ENCODE results near the gene LGALS7.

GRCh38 chr19:38795549-38795948 lies 22.2 kb upstream of the LGALS7 start:
- TF ChIP-seq, protein P1, sequence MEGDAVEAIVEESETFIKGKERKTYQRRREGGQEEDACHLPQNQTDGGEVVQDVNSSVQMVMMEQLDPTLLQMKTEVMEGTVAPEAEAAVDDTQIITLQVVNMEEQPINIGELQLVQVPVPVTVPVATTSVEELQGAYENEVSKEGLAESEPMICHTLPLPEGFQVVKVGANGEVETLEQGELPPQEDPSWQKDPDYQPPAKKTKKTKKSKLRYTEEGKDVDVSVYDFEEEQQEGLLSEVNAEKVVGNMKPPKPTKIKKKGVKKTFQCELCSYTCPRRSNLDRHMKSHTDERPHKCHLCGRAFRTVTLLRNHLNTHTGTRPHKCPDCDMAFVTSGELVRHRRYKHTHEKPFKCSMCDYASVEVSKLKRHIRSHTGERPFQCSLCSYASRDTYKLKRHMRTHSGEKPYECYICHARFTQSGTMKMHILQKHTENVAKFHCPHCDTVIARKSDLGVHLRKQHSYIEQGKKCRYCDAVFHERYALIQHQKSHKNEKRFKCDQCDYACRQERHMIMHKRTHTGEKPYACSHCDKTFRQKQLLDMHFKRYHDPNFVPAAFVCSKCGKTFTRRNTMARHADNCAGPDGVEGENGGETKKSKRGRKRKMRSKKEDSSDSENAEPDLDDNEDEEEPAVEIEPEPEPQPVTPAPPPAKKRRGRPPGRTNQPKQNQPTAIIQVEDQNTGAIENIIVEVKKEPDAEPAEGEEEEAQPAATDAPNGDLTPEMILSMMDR (IDR thresholded peaks at IDR 0.05), result no peak
- TF ChIP-seq POLR2AphosphoS5 (IDR thresholded peaks at IDR 0.05), result no peak

All from prostate gland (tissue), 2 donors.